Osteocyte (in vitro differentiated cells): Measurements from ENCODE around the gene DSTN. TPM values are rescaled to one million over a fixed set of nuclear protein-coding genes. Genes with fewer than 3 reads are reported as not detected.

ENCODE experiments used
- DNase-seq: peaks from one replicate; pipeline ENCODE4 v3.0.0; 2021; ENCODE audit warnings: mixed read lengths; ENCODE audit not compliant: unreplicated experiment; ENCODE audit errors: extremely low spot score
- H3K27ac Mint-ChIP-seq: one replicate; pipeline ENCODE4 v1.8.0; 2021; ENCODE audit warnings: mild to moderate bottlenecking, mixed read lengths; ENCODE audit not compliant: unreplicated experiment
- H3K27me3 Mint-ChIP-seq: one replicate; pipeline ENCODE4 v1.8.0; 2021; ENCODE audit warnings: mixed read lengths; ENCODE audit not compliant: unreplicated experiment
- H3K36me3 Mint-ChIP-seq: one replicate; pipeline ENCODE4 v1.8.0; 2021; ENCODE audit warnings: mixed read lengths; ENCODE audit not compliant: unreplicated experiment
- H3K4me1 Mint-ChIP-seq: one replicate; pipeline ENCODE4 v1.8.0; 2021; ENCODE audit warnings: mixed read lengths; ENCODE audit not compliant: unreplicated experiment
- H3K4me3 Mint-ChIP-seq: one replicate; pipeline ENCODE4 v1.8.0; 2021; ENCODE audit warnings: mild to moderate bottlenecking, moderate library complexity, mixed read lengths; ENCODE audit not compliant: unreplicated experiment
- H3K9me3 Mint-ChIP-seq: one replicate; pipeline ENCODE4 v1.8.0; 2021; ENCODE audit warnings: mixed read lengths; ENCODE audit not compliant: unreplicated experiment
- CTCF ChIP-seq: fragments of 200-600 bp; sonication (generic); IDR thresholded peaks from 2 replicates; pipeline ENCODE4 v1.5.0; 2021; ENCODE audit warnings: antibody characterized with exemption, mild to moderate bottlenecking, moderate library complexity
- total RNA-seq: library from RNA; stranded (reverse); gene quantifications from 2 replicates; pipeline ENCODE4 v1.2.1, GENCODE V29; 2021

The DSTN gene
- total RNA-seq, 1 donor from 2014 or later, result 684 TPM

GRCh38 chr20:17619351-17620093 is 49.6 kb downstream of the DSTN start:
- peaks cover 20% of the 10 kb centered on the region for H3K4me1 Mint-ChIP-seq
- no peak for TF ChIP-seq CTCF
- H3K36me3 Mint-ChIP-seq, result peaks cover 36% of the 10 kb centered on the region

GRCh38 chr20:17620371-17621228 is 50.7 kb downstream of the DSTN start:
- DNase-seq, result peak; percentile 77
- no peak overlapping the region for H3K4me3 Mint-ChIP-seq
- peaks cover 34% of the 10 kb centered on the region for H3K36me3 Mint-ChIP-seq
- H3K27ac Mint-ChIP-seq, result no peak overlapping the region
- H3K9me3 Mint-ChIP-seq, result no peaks in the 10 kb centered on the region
- no peaks in the 10 kb centered on the region for H3K27me3 Mint-ChIP-seq
- TF ChIP-seq CTCF, result no peak
- H3K4me1 Mint-ChIP-seq, result peaks cover 14% of the 10 kb centered on the region

More at GRCh38 chr20:17619351-17620093, 49.6 kb downstream of the DSTN start:
- H3K27me3 Mint-ChIP-seq, result no peaks in the 10 kb centered on the region
- no peak overlapping the region for H3K4me3 Mint-ChIP-seq
- no peaks in the 10 kb centered on the region for H3K9me3 Mint-ChIP-seq
- no peak for DNase-seq
- H3K27ac Mint-ChIP-seq, result no peak overlapping the region

- Mint-ChIP-seq H3K9me3 (no peaks in the 10 kb centered on the region), H3K4me1 (peaks cover 10% of the 10 kb centered on the region), H3K4me3 (no peak overlapping the region), H3K27ac (no peak overlapping the region), H3K36me3 (peaks cover 40% of the 10 kb centered on the region), H3K27me3 (no peaks in the 10 kb centered on the region)
- TF ChIP-seq CTCF, result no peak
- DNase-seq, result peak; percentile 77
Observed at GRCh38 chr20:17621229-17621968, 51.5 kb downstream of the DSTN start.

GRCh38 chr20:17622086-17622850 is 52.4 kb downstream of the DSTN start:
- peak overlapping the region; percentile 10 for H3K27ac Mint-ChIP-seq

More at GRCh38 chr20:17622086-17622850, 52.4 kb downstream of the DSTN start:
- no peak for TF ChIP-seq CTCF
- peaks cover 43% of the 10 kb centered on the region for H3K36me3 Mint-ChIP-seq
- H3K27me3 Mint-ChIP-seq, result no peaks in the 10 kb centered on the region
- H3K9me3 Mint-ChIP-seq, result no peaks in the 10 kb centered on the region
- no peak for DNase-seq
- H3K4me3 Mint-ChIP-seq, result no peak overlapping the region
- peaks cover 8% of the 10 kb centered on the region for H3K4me1 Mint-ChIP-seq
